PC-3 (cell line): ENCODE results near the gene IGHMBP2. TPM values are rescaled to one million over a fixed set of nuclear protein-coding genes. Genes with fewer than 3 reads are reported as not detected.

Experiments
- ATAC-seq: fragments of 200-7000 bp; cut with Tn5 transposase; 2 replicates; pipeline ENCODE4 v1.9.1; 2020; ENCODE audit warnings: mild to moderate bottlenecking, moderate library complexity
- BruUV-seq: library from RNA; stranded (reverse); fragments of 400-500 nt; replicated peaks from 2 replicates; lab custom pipeline; 2021; lab: Mats Ljungman, UMichigan
- CTCF ChIA-PET: fragments of 300-600 bp; sonication (Branson Sonifier 250); formaldehyde crosslinking; loops from one replicate; lab custom pipeline; 2022; ENCODE audit warnings: antibody characterized with exemption; lab: Charles Lee
- POLR2A ChIA-PET: fragments of 300-600 bp; sonication (Branson Sonifier 250); formaldehyde crosslinking; loops from one replicate; lab custom pipeline; 2022; ENCODE audit warnings: antibody characterized with exemption; ENCODE audit not compliant: unreplicated experiment; lab: Charles Lee
- DNase-seq: peaks from one replicate; pipeline ENCODE4 v3.0.0-alpha.2; 2015
- H2AFZ ChIP-seq: fragments of 300-600 bp; sonication (generic); 2 replicates; pipeline ENCODE4 v1.6.0; 2016; ENCODE audit warnings: antibody characterized with exemption, low read length
- H3F3A ChIP-seq: fragments of 300-600 bp; sonication (generic); one replicate; pipeline ENCODE4 v1.6.0; 2017; ENCODE audit warnings: antibody characterized with exemption, low read length, control low read depth, mild to moderate bottlenecking; ENCODE audit not compliant: unreplicated experiment
- H3K27ac ChIP-seq: fragments of 300-600 bp; sonication (generic); 2 replicates; pipeline ENCODE4 v1.5.1; 2016; ENCODE audit warnings: mild to moderate bottlenecking, low read length
- H3K27me3 ChIP-seq: fragments of 300-600 bp; sonication (generic); 2 replicates; pipeline ENCODE4 v1.6.1; 2016; ENCODE audit warnings: low read length, mixed read lengths
- H3K36me3 ChIP-seq: fragments of 300-600 bp; sonication (generic); 2 replicates; pipeline ENCODE4 v1.6.1; 2016; ENCODE audit warnings: low read depth, mixed run types, low read length, mixed read lengths
- H3K4me1 ChIP-seq: fragments of 300-600 bp; sonication (generic); 2 replicates; pipeline ENCODE4 v1.5.1; 2016; ENCODE audit warnings: low read length; ENCODE audit not compliant: insufficient read depth
- H3K4me2 ChIP-seq: fragments of 300-600 bp; sonication (generic); 2 replicates; pipeline ENCODE4 v1.6.0; 2016; ENCODE audit warnings: low read length
- H3K4me3 ChIP-seq: fragments of 300-600 bp; sonication (generic); 2 replicates; pipeline ENCODE4 v1.5.1; 2016; ENCODE audit warnings: mild to moderate bottlenecking, low read length, mixed read lengths
- H3K79me2 ChIP-seq: fragments of 300-600 bp; sonication (generic); 2 replicates; pipeline ENCODE4 v1.6.1; 2017; ENCODE audit warnings: low read length, mixed read lengths
- H3K9ac ChIP-seq: fragments of 300-600 bp; sonication (generic); 2 replicates; pipeline ENCODE4 v1.6.0; 2016; ENCODE audit warnings: mild to moderate bottlenecking, low read length
- H3K9me2 ChIP-seq: fragments of 300-600 bp; sonication (generic); replicated peaks from 2 replicates; pipeline ENCODE4 v1.6.1; 2016; ENCODE audit warnings: mixed run types, low read length, mixed read lengths
- H3K9me3 ChIP-seq: fragments of 300-600 bp; sonication (generic); 2 replicates; pipeline ENCODE4 v1.6.1; 2016; ENCODE audit warnings: low read length, mixed read lengths
- H4K20me1 ChIP-seq: fragments of 300-600 bp; sonication (generic); 2 replicates; pipeline ENCODE4 v1.6.1; 2016; ENCODE audit warnings: low read length, mixed read lengths
- CTCF ChIP-seq: fragments of 300-600 bp; sonication (generic); conservative IDR thresholded peaks from 2 replicates; pipeline ENCODE4 v1.5.1; 2017; ENCODE audit warnings: antibody characterized with exemption, low read depth, mild to moderate bottlenecking, low read length
- EZH2 ChIP-seq: fragments of 300-600 bp; sonication (generic); IDR thresholded peaks from one replicate; pipeline ENCODE4 v1.6.1; 2017; ENCODE audit warnings: antibody characterized with exemption, mild to moderate bottlenecking, low read length; ENCODE audit not compliant: unreplicated experiment
- EZH2phosphoT487 ChIP-seq: fragments of 300-600 bp; sonication (generic); IDR thresholded peaks from 2 replicates; pipeline ENCODE4 v1.6.1; 2018; ENCODE audit warnings: mild to moderate bottlenecking, antibody characterized with exemption, low read length, borderline replicate concordance
- intact Hi-C: fragments of 100-400 bp; cut with micrococcal nuclease; formaldehyde crosslinking; loops from 2 replicates; pipeline ENCODE4 v1.9.0; 2023
- total RNA-seq: library from RNA; depleted of rRNA; stranded (reverse); fragments of >200 nt; gene quantifications from 2 replicates; pipeline ENCODE4 v1.2.3, GENCODE V29; 2014

Gene IGHMBP2
- total RNA-seq, 1 experiment from 2014 or later: 20.5 TPM

GRCh38 chr11:68891351-68891948, 12.2 kb upstream of the IGHMBP2 start:
- no peak overlapping the region for H3K4me2 ChIP-seq
- intact Hi-C loops: no loop called here
- H3K27me3 ChIP-seq: no peaks in the 10 kb centered on the region
- no peaks in the 10 kb centered on the region for H3K9me3 ChIP-seq
- no peak overlapping the region for H3K4me3 ChIP-seq
- no peak overlapping the region for H2AFZ ChIP-seq
- no peaks in the 10 kb centered on the region for H3K79me2 ChIP-seq
- no peaks in the 10 kb centered on the region for H3F3A ChIP-seq
- peaks cover 47% of the 10 kb centered on the region for H3K36me3 ChIP-seq
- ChIA-PET CTCF (no interaction called here), POLR2A (no interaction called here)
- TF ChIP-seq EZH2: no peak
- no peak for TF ChIP-seq CTCF
- no peak for TF ChIP-seq EZH2phosphoT487
- BruUV-seq: no TSS peak
- H3K27ac ChIP-seq: no peak overlapping the region
- no peaks in the 10 kb centered on the region for H3K4me1 ChIP-seq
- ATAC-seq (no peak), DNase-seq (no peak)
- no peak overlapping the region for H3K9ac ChIP-seq
- H4K20me1 ChIP-seq: no peaks in the 10 kb centered on the region
- H3K9me2 ChIP-seq: no peaks in the 10 kb centered on the region

- ChIA-PET POLR2A (no interaction called here), CTCF (no interaction called here)
- no peak overlapping the region for H3K4me3 ChIP-seq
- no peaks in the 10 kb centered on the region for H3K27me3 ChIP-seq
- H3F3A ChIP-seq: no peaks in the 10 kb centered on the region
- H3K9me3 ChIP-seq: no peaks in the 10 kb centered on the region
- H3K27ac ChIP-seq: no peak overlapping the region
- no peaks in the 10 kb centered on the region for H3K79me2 ChIP-seq
- H3K9me2 ChIP-seq: no peaks in the 10 kb centered on the region
- no peak overlapping the region for H3K9ac ChIP-seq
- H3K4me2 ChIP-seq: no peak overlapping the region
- TF ChIP-seq EZH2phosphoT487 (no peak), CTCF (no peak), EZH2 (no peak)
- H4K20me1 ChIP-seq: no peaks in the 10 kb centered on the region
- peaks cover 57% of the 10 kb centered on the region for H3K36me3 ChIP-seq
- DNase-seq (no peak), ATAC-seq (no peak)
- BruUV-seq: no TSS peak
- intact Hi-C loops: no loop called here
- H2AFZ ChIP-seq: no peak overlapping the region
- H3K4me1 ChIP-seq: no peaks in the 10 kb centered on the region
Observed at GRCh38 chr11:68892576-68892975, 11.1 kb upstream of the IGHMBP2 start.

GRCh38 chr11:68893282-68893681, 10.4 kb upstream of the IGHMBP2 start:
- H3K4me1 ChIP-seq: no peaks in the 10 kb centered on the region
- ATAC-seq (no peak; the same call in 1 of the 2 replicates), DNase-seq (no peak)
- BruUV-seq: no TSS peak
- no peaks in the 10 kb centered on the region for H3K27me3 ChIP-seq
- ChIA-PET POLR2A (no interaction called here), CTCF (no interaction called here)
- TF ChIP-seq EZH2 (no peak), EZH2phosphoT487 (no peak), CTCF (no peak)
- no peak overlapping the region for H3K4me3 ChIP-seq
- peaks cover 64% of the 10 kb centered on the region for H3K36me3 ChIP-seq
- intact Hi-C loops: no loop called here
- no peak overlapping the region for H2AFZ ChIP-seq
- no peak overlapping the region for H3K4me2 ChIP-seq
- H4K20me1 ChIP-seq: no peaks in the 10 kb centered on the region
- no peak overlapping the region for H3K9ac ChIP-seq
- H3K79me2 ChIP-seq: no peaks in the 10 kb centered on the region
- no peak overlapping the region for H3K27ac ChIP-seq
- H3K9me2 ChIP-seq: no peaks in the 10 kb centered on the region
- H3K9me3 ChIP-seq: no peaks in the 10 kb centered on the region
- H3F3A ChIP-seq: no peaks in the 10 kb centered on the region
